ENCODE measurements around the gene MMP14. TPM values are rescaled to one million over a fixed set of nuclear protein-coding genes. Genes with fewer than 3 reads are reported as not detected.

The MMP14 gene
- total and polyA plus RNA-seq, 2 of the 13 experiments (the other 11 are each of a cell fraction or from before 2014, with no cell fraction given): 5.2 to 9.8 TPM

- TF ChIP-seq TBX3 (IDR thresholded peaks at IDR 0.05; ENCODE audit: borderline replicate concordance): 0 out of 2 replicates have a peak, but pooled peaks have one; percentile 18
Observed at GRCh38 chr14:22892488-22892887, 56.1 kb downstream of the MMP14 start (continued).

GRCh38 chr14:22893706-22894105 lies 57.3 kb downstream of the MMP14 start:
- H3K9me3 ChIP-seq (ENCODE audit: low read length): no peaks in the 10 kb centered on the region
- FAIRE-seq (no peak), ATAC-seq (no peak), DNase-seq (ENCODE audit: low spot score) (no peak)
- WGBS (ENCODE audit: low lambda C conversion rate): 69% methylated on average over 4 of the region's 4 CpGs
- no peak for TF ChIP-seq DRAP1 (CRISPR knock-in tag; IDR thresholded peaks at IDR 0.05)
- no TSS peak for BruUV-seq (replicated peaks)
- H3K4me1 ChIP-seq (ENCODE audit: insufficient read depth, low read length): no peaks in the 10 kb centered on the region
- H2AFZ ChIP-seq (ENCODE audit: low read length): no peak overlapping the region
- no peaks in the 10 kb centered on the region for H3K79me2 ChIP-seq (ENCODE audit: insufficient read depth, low read length)
- H3K27ac ChIP-seq (ENCODE audit: extremely low read length, insufficient read depth, low read length): no peak overlapping the region
- ChIA-PET POLR2A (interaction anchor here (0.6 kb wide), 1 partner anchor 303 kb away, joined by 3 read pairs; no protein-coding TSS in a partner anchor), CTCF (ENCODE audit: low intra/inter-chr PET ratio, low total read pairs) (no interaction called here)
- intact Hi-C loops (cut with micrococcal nuclease; ENCODE audit: unreplicated experiment): no loop called here
- peaks cover 6 to 21% of the 10 kb centered on the region in 2 experiments; a peak in 4 of 5 replicates for H3K27me3 ChIP-seq (ENCODE audit: control insufficient read depth in 1 of 2, insufficient read depth in 2 of 2, low read length in 2 of 2)
- no peaks in the 10 kb centered on the region for H3K36me3 ChIP-seq (replicated peaks in 1 of 2; ENCODE audit: control insufficient read depth in 1 of 2, insufficient read depth in 2 of 2, low read length in 2 of 2)
- no peak overlapping the region for H3K9ac ChIP-seq (ENCODE audit: insufficient read depth, low read depth, low read length)
- in situ Hi-C loops (cut with HindIII; ENCODE audit: extremely low pct_ligation_motif_present, low pct_unique_long_range_greater_than_20kb): no loop called here
- no peak overlapping the region for H3K4me2 ChIP-seq (ENCODE audit: low read depth, low read length)
- no peak overlapping the region for H3K4me3 ChIP-seq (replicated peaks in 1 of 3; ENCODE audit: insufficient read depth in 1 of 3, low read depth in 2 of 3, low read length in 3 of 3)
- H4K20me1 ChIP-seq (ENCODE audit: insufficient read depth, low read length): no peaks in the 10 kb centered on the region

- Histone ChIP-seq H3K27me3 (ENCODE audit: control insufficient read depth in 1 of 2, insufficient read depth in 2 of 2, low read length in 2 of 2) (peaks cover 8 to 21% of the 10 kb centered on the region in 2 experiments; a peak in 3 of 5 replicates), H3K4me1 (ENCODE audit: insufficient read depth, low read length) (peaks cover 7% of the 10 kb centered on the region; the same call in 1 of the 2 replicates), H3K36me3 (replicated peaks in 1 of 2; ENCODE audit: control insufficient read depth in 1 of 2, insufficient read depth in 2 of 2, low read length in 2 of 2) (no peaks in the 10 kb centered on the region), H3K9ac (ENCODE audit: insufficient read depth, low read depth, low read length) (no peak overlapping the region), H3K27ac (ENCODE audit: extremely low read length, insufficient read depth, low read length) (no peak overlapping the region), H3K79me2 (ENCODE audit: insufficient read depth, low read length) (no peaks in the 10 kb centered on the region), H3K9me3 (ENCODE audit: low read length) (no peaks in the 10 kb centered on the region), H4K20me1 (ENCODE audit: insufficient read depth, low read length) (no peaks in the 10 kb centered on the region), H3K4me2 (ENCODE audit: low read depth, low read length) (no peak overlapping the region), H2AFZ (ENCODE audit: low read length) (no peak overlapping the region), H3K4me3 (replicated peaks in 1 of 3; ENCODE audit: insufficient read depth in 1 of 3, low read depth in 2 of 3, low read length in 3 of 3) (no peak overlapping the region)
- ATAC-seq (no peak), DNase-seq (ENCODE audit: low spot score) (no peak), FAIRE-seq (no peak)
- BruUV-seq (replicated peaks): no TSS peak
- ChIA-PET CTCF (ENCODE audit: low intra/inter-chr PET ratio, low total read pairs) (no interaction called here), POLR2A (interaction anchor here (0.9 to 1.3 kb wide), 2 partner anchors 32 to 129 kb away, joined by 3 to 4 read pairs; partner anchors contain the start of gene OXA1L)
- in situ Hi-C loops (cut with HindIII; ENCODE audit: extremely low pct_ligation_motif_present, low pct_unique_long_range_greater_than_20kb) (no loop called here), intact Hi-C loops (cut with micrococcal nuclease; ENCODE audit: unreplicated experiment) (no loop called here)
- 42% methylated on average over 1 of the region's 1 CpG for WGBS (ENCODE audit: low lambda C conversion rate)
- no peak for TF ChIP-seq NCOA5 (CRISPR knock-in tag; IDR thresholded peaks at IDR 0.05)
- no peak for TF ChIP-seq ZNF20 (CRISPR knock-in tag; IDR thresholded peaks at IDR 0.05)
- TF ChIP-seq ADNP (CRISPR knock-in tag; IDR thresholded peaks at IDR 0.05): no peak
- no peak for TF ChIP-seq FOXC1 (CRISPR knock-in tag; IDR thresholded peaks at IDR 0.05; ENCODE audit: borderline replicate concordance)
- no peak for TF ChIP-seq FOXO1 (CRISPR knock-in tag; IDR thresholded peaks at IDR 0.05)
- no peak for TF ChIP-seq ZIK1 (CRISPR knock-in tag; IDR thresholded peaks at IDR 0.05; ENCODE audit: borderline replicate concordance, low read depth)
- no peak for TF ChIP-seq ZNF225 (CRISPR knock-in tag; IDR thresholded peaks at IDR 0.05)
- no peak for TF ChIP-seq ZNF414 (CRISPR knock-in tag; IDR thresholded peaks at IDR 0.05)
- TF ChIP-seq MYNN (CRISPR knock-in tag; IDR thresholded peaks at IDR 0.05; ENCODE audit: low read depth): no peak
- TF ChIP-seq FOXA1 (IDR thresholded peaks at IDR 0.05): no peak
- TF ChIP-seq FOXA1 (CRISPR knock-in tag; IDR thresholded peaks at IDR 0.05): no peak
- no peak for TF ChIP-seq TOPORS (CRISPR knock-in tag; IDR thresholded peaks at IDR 0.05)
Observed at GRCh38 chr14:22895402-22895801, 59.0 kb downstream of the MMP14 start.
